Activated CD4-positive, alpha-beta T cell treated with anti-CD3 and anti-CD28 coated beads, Interleukin-2, amount 50 U/mL, for 24 hours (primary cell): ENCODE measurements around the gene SRA1.

ENCODE experiments used
- DNase-seq, 2 donors: peaks; one replicate each; pipeline ENCODE4 v3.0.0-alpha.2; 2020; ENCODE audit warnings: low read depth in 1 of 2, low spot score in 1 of 2

The SRA1 gene

DNA sequence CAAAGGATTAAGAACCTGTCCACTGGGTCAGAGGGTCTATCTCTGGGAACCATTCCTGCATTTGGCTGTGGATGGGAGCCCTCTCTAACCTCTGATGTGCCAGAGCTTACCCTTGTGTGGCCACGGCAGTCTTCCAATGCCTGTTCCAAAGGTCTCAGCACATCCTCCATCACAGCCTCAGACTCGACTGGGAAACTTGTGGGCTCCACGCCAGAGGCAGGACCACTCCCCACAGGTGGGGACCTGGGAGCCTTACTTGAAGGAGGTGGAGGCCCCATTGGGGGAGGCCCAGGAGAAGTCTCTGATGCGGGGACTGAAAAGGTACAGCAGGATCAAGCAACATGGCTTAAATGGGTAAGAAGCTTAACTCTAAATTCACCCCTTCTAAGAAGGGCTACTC, 5.4 kb downstream of the SRA1 start:
- no peak for DNase-seq

DNA sequence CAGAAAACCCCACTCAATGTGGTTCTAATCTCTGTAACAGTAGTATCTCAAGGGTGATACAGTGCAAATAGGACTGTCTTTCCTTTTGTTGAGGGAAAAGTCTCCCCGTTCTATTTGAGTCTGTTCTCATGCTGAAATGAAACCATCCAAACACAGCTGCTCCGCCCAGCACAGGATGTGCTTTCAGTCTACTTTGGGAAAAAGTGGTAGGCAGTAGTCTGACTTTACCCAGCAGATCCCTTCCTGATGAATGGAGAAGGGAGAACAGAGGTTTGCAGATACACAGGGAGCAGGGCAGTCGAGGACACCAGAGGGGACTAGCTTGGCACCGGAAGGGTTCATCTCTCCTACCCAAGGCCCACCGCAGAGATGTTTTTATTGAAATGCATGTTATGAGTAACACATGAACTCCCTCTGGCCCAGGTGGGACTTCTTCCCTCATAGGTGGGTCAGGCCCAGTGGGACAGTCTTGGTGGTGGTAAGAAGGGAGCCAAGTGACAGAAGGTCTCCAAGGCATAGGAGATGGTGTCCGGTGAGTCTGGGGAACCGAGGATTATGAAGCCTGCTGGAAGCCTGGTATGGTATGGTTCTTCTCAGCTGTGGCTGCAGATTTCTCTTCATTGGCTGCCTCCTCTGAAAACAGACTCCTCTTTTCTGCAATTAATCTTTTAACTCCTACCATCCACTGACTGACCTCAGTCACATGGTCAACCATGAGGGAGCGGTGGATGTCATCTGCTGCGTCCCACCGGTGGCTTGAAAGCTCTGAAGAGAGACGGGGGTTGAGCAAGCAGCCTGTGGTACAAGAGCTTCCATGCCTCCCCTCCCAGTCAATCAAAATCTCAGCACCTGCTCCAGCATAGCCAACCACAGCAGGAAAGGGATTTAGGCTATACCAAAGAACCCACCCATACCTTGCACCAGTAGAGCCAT, 6.9 kb downstream of the SRA1 start:
- no peak for DNase-seq

DNA sequence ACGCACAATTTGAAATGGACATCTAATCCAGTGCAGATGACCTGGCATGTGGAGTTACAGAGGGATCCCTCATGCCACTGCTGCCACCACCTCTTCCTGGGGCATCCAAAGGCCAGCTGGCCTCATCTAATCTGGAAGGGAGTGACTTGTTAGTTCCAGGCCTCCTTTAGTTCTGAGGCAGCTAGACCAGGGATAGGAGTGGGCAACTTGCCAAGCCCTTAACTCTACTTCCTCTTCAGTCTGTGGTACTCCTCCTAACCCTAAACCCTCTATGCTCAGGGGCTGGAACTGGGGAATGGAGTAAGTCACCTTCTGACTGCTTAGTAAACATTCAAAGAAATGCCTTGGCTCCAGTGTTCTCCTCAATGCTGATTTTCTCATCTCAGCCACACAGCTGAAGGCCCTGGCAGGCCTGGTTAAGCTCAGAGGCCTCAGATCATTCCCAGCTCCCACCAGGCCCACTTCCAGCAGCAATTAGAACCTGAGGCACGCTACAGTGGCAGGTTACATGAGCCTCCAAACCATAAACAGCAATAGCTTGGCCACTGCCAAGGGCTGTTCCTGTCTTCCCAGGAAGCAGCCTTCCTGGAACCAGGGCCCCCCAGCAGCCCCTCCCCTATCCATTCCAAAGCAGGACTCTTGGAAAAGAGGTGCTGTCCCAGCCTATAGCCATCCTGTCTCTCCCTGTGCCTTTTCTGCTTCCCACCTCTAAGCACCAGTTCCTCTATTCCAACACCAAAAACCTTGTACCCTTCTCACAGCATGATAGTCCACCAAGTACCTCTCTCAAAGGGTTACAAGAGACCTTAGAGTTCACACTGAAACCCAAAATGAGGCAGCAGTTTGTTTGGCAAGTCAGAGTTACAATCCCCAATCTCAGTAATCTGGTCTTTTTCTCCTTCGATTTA, 7.8 kb downstream of the SRA1 start:
- no peak for DNase-seq

DNA sequence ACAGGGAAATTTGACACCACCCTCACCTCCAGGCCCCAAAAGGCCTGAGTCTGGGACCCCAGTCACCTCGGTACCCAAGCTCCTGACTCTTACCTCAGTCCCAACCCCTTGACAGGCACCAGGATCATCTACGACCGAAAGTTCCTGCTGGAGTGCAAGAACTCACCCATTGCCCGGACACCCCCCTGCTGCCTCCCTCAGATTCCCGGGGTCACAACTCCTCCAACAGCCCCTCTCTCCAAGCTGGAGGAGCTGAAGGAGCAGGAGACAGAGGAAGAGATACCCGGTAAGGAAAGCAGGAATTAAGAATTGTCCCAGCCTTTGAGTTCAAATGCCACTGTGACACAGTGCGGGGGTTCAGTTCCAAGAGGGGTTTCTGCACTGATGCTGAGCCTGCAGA, 8.5 kb downstream of the SRA1 start:
- DNase-seq = no peak

DNA sequence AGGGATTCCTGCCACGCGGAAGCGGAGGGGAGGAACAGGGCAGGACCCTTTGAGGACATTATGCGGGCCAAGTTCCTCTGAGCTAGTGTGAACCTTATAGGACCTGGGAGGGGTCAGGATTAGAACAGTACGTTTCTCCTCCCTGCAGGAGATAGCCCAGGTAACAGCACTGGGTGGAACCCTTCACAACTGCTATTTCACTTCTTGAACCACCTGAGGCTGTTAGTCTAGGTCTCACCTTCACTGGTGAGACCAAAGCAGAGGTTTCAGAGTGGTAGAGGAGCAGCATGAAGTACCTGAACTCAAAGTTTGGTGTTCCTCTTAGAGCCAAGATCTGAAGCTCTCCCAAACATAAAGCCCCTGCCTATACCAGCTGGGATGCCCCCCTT, 9.0 kb downstream of the SRA1 start:
- no peak for DNase-seq

DNA sequence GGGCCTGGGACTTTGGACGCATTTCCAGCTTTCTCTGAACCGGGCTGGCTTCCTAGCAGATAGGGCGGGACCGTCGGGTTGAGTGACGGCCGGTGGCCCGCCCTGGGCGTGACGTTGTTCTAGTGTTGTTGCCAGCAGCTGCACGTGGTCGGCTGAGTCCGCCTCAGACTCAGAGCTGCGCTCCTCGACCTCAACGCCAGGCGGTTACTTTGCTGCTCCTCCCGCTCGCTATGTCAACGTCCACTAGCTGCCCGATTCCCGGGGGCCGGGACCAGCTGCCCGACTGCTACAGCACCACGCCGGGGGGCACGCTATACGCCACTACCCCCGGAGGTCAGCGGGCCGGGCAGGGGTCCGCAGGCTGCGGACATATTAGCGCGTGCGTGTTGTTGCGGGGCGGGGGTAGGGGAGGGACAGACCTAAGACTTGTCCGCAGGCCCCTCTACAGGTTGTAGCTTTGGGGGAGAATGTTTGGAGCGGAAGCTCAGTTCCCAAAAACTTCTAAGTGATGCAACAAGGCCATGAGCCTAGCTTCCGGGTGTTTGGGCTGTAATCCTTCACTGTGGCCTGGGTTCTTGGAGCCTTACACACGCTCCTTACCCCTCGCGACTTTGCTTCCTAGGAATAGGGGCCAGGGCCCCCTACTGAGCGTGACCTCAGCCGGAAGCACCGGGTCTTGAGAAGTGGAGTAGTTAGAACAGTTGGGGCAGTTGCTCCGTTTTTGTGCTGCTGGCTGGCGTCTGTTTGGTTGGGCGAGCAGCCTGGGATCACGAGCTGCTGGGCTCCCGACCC, 9.6 kb downstream of the SRA1 start, which contains the start of gene EIF4EBP3:
Gene EIF4EBP3, plus strand, starts transcription at position 155 of the 792 bp plus-strand sequence. Its CDS starts 76 bp downstream, at position 231.
- peak; percentile 56 to 77 for DNase-seq

DNA sequence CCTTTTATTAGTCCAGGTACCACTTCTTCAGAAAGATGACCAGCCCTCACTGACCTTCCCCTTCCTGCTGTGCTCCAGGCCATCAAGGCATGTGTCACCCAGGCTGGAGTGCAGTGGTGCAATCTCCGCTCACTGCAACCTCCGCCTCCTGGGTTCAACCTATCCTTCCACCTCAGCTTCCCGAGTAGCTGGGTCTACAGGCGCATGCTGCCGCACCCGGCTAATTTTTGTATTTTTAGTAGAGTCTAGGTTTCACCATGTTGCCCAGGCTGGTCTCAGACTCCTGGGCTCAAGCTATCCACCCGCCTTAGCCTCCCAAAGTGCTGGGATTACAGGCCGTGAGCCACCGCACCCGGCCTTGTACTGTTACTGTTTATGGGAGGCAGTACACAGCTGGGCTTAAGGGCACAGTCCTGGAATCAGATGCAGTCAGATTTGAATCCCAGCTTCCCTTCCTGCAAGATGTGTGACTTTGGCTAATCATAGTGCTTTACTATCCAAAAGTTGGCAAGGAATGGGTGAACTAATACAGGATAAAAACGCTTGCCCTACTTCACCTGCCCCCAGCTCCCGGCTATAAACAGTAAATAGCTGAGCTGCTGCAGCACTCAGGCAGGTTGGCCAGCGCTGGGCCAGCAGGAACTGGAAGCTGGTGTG, 10.3 kb downstream of the SRA1 start:
- DNase-seq = no peak

DNA sequence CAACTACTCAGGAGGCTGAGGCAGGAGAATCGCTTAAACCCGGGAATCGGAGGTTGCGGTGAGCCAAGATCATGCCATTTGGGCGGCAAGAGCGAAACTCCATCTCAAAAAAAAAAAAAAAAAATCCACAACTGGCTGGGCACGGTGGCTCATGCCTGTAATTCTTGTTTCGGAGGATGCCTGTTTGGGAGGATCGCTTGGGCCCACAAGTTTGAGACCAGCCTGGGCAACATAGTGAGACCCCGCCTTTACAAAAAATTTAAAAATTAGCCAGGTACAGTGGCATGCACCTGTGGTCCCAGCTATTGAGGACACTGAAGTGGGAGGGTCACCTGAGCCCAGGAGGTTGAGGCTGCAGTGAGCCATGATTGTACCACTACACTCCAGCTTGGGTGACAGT, 11.7 kb downstream of the SRA1 start:
- DNase-seq = no peak

DNA sequence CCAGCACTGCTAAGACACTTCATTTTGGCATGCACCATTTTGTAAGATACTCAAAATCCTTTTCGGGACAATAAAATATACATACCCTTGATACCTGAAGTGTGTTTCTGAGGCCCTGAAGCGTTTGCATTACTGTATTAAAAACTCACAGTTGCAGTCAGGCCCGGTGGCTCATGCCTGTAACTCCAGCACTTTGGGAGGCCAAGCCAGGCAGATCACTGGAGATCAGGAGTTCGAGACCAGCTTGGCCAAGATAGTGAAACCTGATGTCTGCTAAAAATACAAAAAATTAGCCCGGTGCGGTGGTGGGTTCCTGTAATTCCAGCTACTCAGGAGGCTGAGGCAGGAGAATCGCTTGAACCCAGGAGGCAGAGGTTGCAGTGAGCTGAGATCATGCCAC, 12.3 kb downstream of the SRA1 start:
- no peak for DNase-seq

DNA sequence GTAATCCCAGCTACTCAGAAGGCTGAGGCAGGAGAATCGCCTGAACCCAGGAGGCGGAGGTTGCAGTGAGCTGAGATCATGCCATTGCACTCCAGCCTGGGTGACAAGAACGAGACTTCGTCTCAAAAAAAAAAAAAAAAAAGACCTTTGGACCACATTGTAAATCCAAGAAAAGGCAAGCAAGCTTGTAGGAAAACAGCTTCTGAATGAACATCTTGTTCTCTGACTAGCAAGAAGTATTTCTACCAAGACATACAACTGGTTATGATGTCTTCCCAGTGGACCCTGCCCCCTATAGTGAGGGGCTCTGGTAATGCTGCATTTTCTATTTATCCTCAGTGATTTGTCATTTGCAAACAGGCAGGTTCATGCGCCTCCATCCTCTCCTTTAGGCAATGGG, 14.3 kb downstream of the SRA1 start:
- DNase-seq = no peak

DNA sequence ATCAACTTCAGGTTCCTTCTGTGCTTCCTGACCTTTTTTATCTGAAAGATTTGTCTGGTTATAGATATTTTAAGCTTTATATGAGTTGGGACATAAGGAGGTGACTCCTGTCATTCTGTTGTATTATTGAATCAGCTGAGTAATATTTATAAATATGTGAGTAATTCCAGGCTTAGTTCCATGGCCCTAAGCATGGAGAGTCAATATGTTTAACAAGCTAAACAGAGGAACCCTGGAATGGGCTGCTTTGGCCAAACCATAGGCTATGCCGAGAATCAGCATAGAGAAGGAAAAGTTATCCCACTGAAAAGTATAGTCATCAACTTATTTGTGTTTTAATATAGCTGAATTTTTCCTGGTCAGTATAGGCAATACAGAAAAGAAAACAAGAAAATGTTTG, 17.0 kb downstream of the SRA1 start:
- no peak for DNase-seq

DNA sequence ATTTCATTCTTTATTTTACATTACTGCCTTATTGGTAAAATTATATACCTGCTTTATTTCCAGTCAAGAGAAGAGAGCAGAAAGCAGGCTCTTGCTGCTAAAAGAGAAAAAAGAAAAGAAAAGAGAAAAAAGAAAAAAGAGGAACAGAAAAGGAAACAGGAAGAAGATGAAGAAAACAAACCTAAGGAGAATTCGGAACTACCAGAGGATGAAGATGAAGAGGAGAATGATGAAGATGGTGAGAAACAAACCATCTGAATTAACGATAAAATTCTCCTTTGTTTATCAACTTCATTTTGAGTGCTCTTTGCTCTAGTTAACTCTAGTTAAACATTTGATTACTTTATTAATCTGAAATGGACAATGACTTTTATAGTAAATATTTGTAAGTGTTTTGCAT, 33.3 kb downstream of the SRA1 start:
- DNase-seq = no peak

DNA sequence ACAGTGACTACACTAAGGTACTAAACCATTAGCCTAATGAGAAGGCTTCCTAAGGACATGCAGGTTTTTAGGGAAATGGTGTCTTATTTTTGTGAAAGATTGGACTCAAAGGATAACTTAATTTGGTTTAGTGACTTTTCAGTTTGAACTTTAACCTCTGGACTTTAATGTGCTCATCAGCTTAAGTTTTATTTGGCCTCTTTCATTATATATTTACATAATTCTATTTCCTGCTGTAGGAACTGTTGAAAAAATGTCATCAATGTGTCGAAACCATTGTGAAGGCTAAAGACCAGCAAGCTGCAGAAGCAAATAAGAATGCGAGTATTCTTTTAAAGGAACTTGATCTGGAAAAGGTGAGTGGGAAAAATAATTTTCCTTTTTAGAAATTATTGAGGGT, 44.1 kb downstream of the SRA1 start:
- no peak for DNase-seq

DNA sequence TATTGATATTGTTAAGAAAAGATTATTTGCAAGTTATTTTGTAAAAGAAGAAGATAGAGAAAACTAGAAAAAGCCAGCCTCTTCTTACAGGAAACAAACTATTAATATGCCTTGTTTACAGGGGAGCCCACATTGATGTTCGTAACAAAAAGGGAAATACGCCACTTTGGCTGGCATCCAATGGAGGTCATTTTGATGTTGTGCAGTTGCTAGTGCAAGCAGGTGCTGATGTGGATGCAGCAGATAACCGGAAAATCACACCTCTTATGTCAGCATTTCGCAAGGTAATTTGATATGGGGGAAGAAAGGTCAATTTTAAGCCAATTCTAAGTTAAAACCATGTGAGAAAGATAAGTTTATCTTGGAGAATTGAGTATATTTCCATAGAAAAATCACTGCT, 47.4 kb downstream of the SRA1 start:
- DNase-seq = no peak

DNA sequence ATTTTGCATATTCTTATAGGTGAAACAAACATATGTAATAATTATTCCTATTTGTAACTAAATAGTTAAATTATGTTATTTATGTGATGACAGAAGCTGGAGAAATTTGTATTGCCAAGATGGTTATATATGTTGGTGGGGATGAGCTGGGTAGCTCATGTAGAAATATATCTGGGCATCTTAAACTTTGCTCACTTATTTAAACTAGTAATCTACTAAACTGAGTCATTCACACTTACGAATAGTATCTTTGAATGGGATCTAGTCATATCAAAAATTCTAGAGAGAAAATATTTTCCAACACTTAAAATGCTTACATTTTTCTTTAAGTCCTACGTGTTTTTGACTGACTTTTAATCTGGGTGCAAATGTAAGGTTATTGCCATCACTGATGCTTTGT, 54.4 kb downstream of the SRA1 start:
- no peak for DNase-seq
